CD4-positive, CD25-positive, alpha-beta regulatory T cell (primary cell): ENCODE data around the gene NCAPD2. TPM values are rescaled to one million over a fixed set of nuclear protein-coding genes. Genes with fewer than 3 reads are reported as not detected.

Source experiments
- ATAC-seq, 2 donors: fragments of 150-1000 bp; cut with Tn5 transposase; one replicate each; pipeline ENCODE4 v1.10.0; 2021; ENCODE audit warnings: low read depth in 2 of 2, moderate number of reproducible peaks in 2 of 2, moderate library complexity in 1 of 2
- DNase-seq, 3 donors: peaks; one replicate each; pipeline versions ENCODE4 v3.0.0 to v3.0.0-alpha.2; 2012 to 2022; ENCODE audit warnings: mixed read lengths in 1 of 3
- H3K27ac ChIP-seq: one replicate; pipeline ENCODE4 v1.7.0; 2013; ENCODE audit warnings: mild to moderate bottlenecking, low read length; ENCODE audit not compliant: insufficient read depth, poor library complexity, severe bottlenecking
- H3K27me3 ChIP-seq: one replicate; pipeline ENCODE4 v1.7.0; 2013; ENCODE audit warnings: low read length; ENCODE audit not compliant: control insufficient read depth, insufficient read depth
- H3K36me3 ChIP-seq: one replicate; pipeline ENCODE4 v1.7.0; 2013; ENCODE audit warnings: mild to moderate bottlenecking, low read length, moderate library complexity; ENCODE audit not compliant: control insufficient read depth, insufficient read depth
- H3K4me1 ChIP-seq: 2 replicates; pipeline ENCODE4 v1.7.0; 2013; ENCODE audit warnings: mild to moderate bottlenecking, low read length; ENCODE audit not compliant: insufficient read depth, control insufficient read depth, poor library complexity, severe bottlenecking
- H3K4me3 ChIP-seq: one replicate; pipeline ENCODE4 v1.7.0; 2013; ENCODE audit warnings: low read depth, mild to moderate bottlenecking, low read length, moderate library complexity
- H3K9me3 ChIP-seq, 2 experiments: 1 replicate in 1 of 2; 2 replicates in 1 of 2; pipeline ENCODE4 v1.7.0; 2013; ENCODE audit warnings: low read length in 2 of 2, mild to moderate bottlenecking in 1 of 2, moderate library complexity in 1 of 2; ENCODE audit not compliant: control insufficient read depth in 2 of 2
- H3K27ac Mint-ChIP-seq, 3 donors: one replicate each; pipeline ENCODE4 v1.8.0; 2020 to 2022; ENCODE audit warnings: mild to moderate bottlenecking in 3 of 3, mixed read lengths in 3 of 3, moderate library complexity in 2 of 3
- H3K27me3 Mint-ChIP-seq: one replicate; pipeline ENCODE4 v1.8.0; 2022; ENCODE audit warnings: mild to moderate bottlenecking, mixed read lengths
- H3K36me3 Mint-ChIP-seq: one replicate; pipeline ENCODE4 v1.8.0; 2020; ENCODE audit warnings: mixed read lengths
- H3K4me1 Mint-ChIP-seq, 4 donors: one replicate each; pipeline ENCODE4 v1.8.0; 2020 to 2022; ENCODE audit warnings: mixed read lengths in 4 of 4, mild to moderate bottlenecking in 1 of 4
- H3K4me3 Mint-ChIP-seq, 4 donors: one replicate each; pipeline ENCODE4 v1.8.0; 2020 to 2022; ENCODE audit warnings: mild to moderate bottlenecking in 4 of 4, mixed read lengths in 4 of 4, moderate library complexity in 3 of 4
- H3K9me3 Mint-ChIP-seq, 7 donors: one replicate each; pipeline ENCODE4 v1.8.0; 2020 to 2022; ENCODE audit warnings: mixed read lengths in 7 of 7, mild to moderate bottlenecking in 3 of 7, moderate library complexity in 2 of 7
- polyA plus RNA-seq, 4 donors: library from polyadenylated mRNA; unstranded; fragments of 300-500 nt; fragmentation: Illumina TruSeq; gene quantifications; one replicate each; pipeline ENCODE4 v1.2.3, GENCODE V29; 2021
- total RNA-seq: library from RNA; stranded (reverse); gene quantifications from one replicate; pipeline ENCODE4 v1.2.3, GENCODE V29; 2022

Gene NCAPD2
- total and polyA plus RNA-seq, 5 donors from 2014 or later = 21.5 to 32.8 (median 26.3) TPM

DNA sequence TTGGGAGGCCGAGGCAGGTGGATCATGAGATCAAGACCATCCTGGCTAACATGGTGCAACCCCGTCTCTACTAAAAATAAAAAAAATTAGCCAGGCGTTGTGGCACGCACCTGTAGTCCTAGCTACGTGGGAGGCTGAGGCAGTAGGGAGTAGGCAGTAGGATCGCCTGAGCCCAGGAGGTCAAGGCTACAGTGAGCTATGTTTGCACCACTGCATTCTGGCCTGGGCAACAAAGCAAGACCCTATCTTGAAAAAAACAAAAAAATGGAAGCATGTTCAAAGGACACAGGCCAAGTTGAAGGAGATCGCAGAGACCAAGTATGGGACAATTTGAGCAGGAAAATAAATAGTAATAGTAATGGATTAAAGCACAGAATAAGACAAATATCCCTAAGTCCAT, 14.2 kb downstream of the NCAPD2 start:
- Mint-ChIP-seq H3K27ac (no peak overlapping the region), H3K4me3 (no peak overlapping the region), H3K36me3 (peaks cover 32% of the 10 kb centered on the region)

GRCh38 chr12:6520186-6520585, 26.3 kb downstream of the NCAPD2 start:
- no peaks in the 10 kb centered on the region for H3K9me3 Mint-ChIP-seq
- peak overlapping the region in 2 of 3 donors; percentile 42 to 56 for H3K27ac Mint-ChIP-seq
- Histone ChIP-seq H3K4me3 (no peak overlapping the region), H3K4me1 (no peaks in the 10 kb centered on the region), H3K36me3 (peaks cover 81% of the 10 kb centered on the region), H3K27ac (no peak overlapping the region), H3K9me3 (no peaks in the 10 kb centered on the region), H3K27me3 (no peaks in the 10 kb centered on the region)
- H3K4me3 Mint-ChIP-seq = no peak overlapping the region
- no peaks in the 10 kb centered on the region for H3K27me3 Mint-ChIP-seq
- ATAC-seq = no peak
- H3K4me1 Mint-ChIP-seq = peaks cover 0 to 2% (median 0%) of the 10 kb centered on the region in 4 donors
- H3K36me3 Mint-ChIP-seq = peaks cover 50% of the 10 kb centered on the region
- DNase-seq = no peak

More for the DNA sequence above, 14.2 kb downstream of the NCAPD2 start:
- no peaks in the 10 kb centered on the region for H3K27me3 ChIP-seq
- ATAC-seq (no peak), DNase-seq (no peak)
- H3K4me1 Mint-ChIP-seq = peaks cover 0 to 13% (median 3%) of the 10 kb centered on the region in 4 donors
- H3K36me3 ChIP-seq = peaks cover 35% of the 10 kb centered on the region
- H3K9me3 ChIP-seq = no peaks in the 10 kb centered on the region
- no peaks in the 10 kb centered on the region for H3K4me1 ChIP-seq
- H3K27me3 Mint-ChIP-seq = no peaks in the 10 kb centered on the region
- no peaks in the 10 kb centered on the region for H3K9me3 Mint-ChIP-seq
- H3K27ac ChIP-seq = no peak overlapping the region
- H3K4me3 ChIP-seq = no peak overlapping the region

GRCh38 chr12:6522193-6522592, 28.3 kb downstream of the NCAPD2 start:
- Histone ChIP-seq H3K9me3 (no peaks in the 10 kb centered on the region), H3K27me3 (no peaks in the 10 kb centered on the region), H3K36me3 (peaks cover 86% of the 10 kb centered on the region), H3K27ac (no peak overlapping the region), H3K4me3 (no peak overlapping the region), H3K4me1 (no peaks in the 10 kb centered on the region)
- peaks cover 48% of the 10 kb centered on the region for H3K36me3 Mint-ChIP-seq
- no peaks in the 10 kb centered on the region for H3K27me3 Mint-ChIP-seq
- no peak for ATAC-seq
- DNase-seq = no peak
- H3K4me1 Mint-ChIP-seq = peaks cover 0 to 5% (median 0%) of the 10 kb centered on the region in 4 donors
- H3K9me3 Mint-ChIP-seq = no peaks in the 10 kb centered on the region
- peak overlapping the region in 1 of 3 donors; percentile 84 for H3K27ac Mint-ChIP-seq
- H3K4me3 Mint-ChIP-seq = no peak overlapping the region

GRCh38 chr12:6523708-6524107, 29.8 kb downstream of the NCAPD2 start:
- H3K27ac Mint-ChIP-seq = peak overlapping the region in 2 of 3 donors; percentile 82 to 90

DNA sequence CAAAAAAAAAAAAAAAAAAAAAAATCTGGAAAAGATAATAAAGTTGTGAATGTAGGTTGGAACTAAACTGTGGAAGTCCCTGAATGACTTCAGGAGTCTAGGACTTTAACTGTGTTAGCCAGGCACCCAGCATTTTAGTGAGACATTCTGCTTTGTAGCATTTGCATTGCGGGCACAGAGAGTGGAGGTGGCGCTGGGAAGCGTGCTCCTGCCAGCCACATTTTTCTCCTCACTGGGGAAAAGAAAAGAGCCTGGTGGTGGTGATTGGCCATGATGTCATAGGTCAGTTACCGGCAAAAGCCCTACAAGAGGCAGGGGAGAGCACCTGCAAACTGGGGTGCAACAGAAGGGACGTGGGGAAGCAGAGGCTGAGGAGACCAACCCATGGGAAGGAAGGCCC, 30.7 kb downstream of the NCAPD2 start:
- DNase-seq = no peak
- H3K27ac Mint-ChIP-seq = no peak overlapping the region
- H3K4me1 Mint-ChIP-seq = peaks cover 0 to 5% (median 0%) of the 10 kb centered on the region in 4 donors
- peaks cover 44% of the 10 kb centered on the region for H3K36me3 Mint-ChIP-seq
- no peak overlapping the region for H3K4me3 Mint-ChIP-seq
- no peak overlapping the region for H3K4me3 ChIP-seq
- no peaks in the 10 kb centered on the region for H3K27me3 ChIP-seq
- H3K9me3 Mint-ChIP-seq = no peaks in the 10 kb centered on the region
- H3K4me1 ChIP-seq = no peaks in the 10 kb centered on the region
- H3K36me3 ChIP-seq = peaks cover 96% of the 10 kb centered on the region
- ATAC-seq = no peak
- no peaks in the 10 kb centered on the region for H3K9me3 ChIP-seq
- H3K27me3 Mint-ChIP-seq = no peaks in the 10 kb centered on the region
- no peak overlapping the region for H3K27ac ChIP-seq

More at GRCh38 chr12:6523708-6524107, 29.8 kb downstream of the NCAPD2 start:
- Histone ChIP-seq H3K4me1 (no peaks in the 10 kb centered on the region), H3K4me3 (no peak overlapping the region), H3K9me3 (no peaks in the 10 kb centered on the region), H3K36me3 (peaks cover 94% of the 10 kb centered on the region), H3K27ac (no peak overlapping the region), H3K27me3 (no peaks in the 10 kb centered on the region)
- DNase-seq = no peak
- Mint-ChIP-seq H3K4me3 (no peak overlapping the region), H3K4me1 (peaks cover 0 to 5% (median 0%) of the 10 kb centered on the region in 4 donors), H3K27me3 (no peaks in the 10 kb centered on the region), H3K9me3 (no peaks in the 10 kb centered on the region), H3K36me3 (peaks cover 44% of the 10 kb centered on the region)
- ATAC-seq = peak in 1 of 2 donors; percentile 53

DNA sequence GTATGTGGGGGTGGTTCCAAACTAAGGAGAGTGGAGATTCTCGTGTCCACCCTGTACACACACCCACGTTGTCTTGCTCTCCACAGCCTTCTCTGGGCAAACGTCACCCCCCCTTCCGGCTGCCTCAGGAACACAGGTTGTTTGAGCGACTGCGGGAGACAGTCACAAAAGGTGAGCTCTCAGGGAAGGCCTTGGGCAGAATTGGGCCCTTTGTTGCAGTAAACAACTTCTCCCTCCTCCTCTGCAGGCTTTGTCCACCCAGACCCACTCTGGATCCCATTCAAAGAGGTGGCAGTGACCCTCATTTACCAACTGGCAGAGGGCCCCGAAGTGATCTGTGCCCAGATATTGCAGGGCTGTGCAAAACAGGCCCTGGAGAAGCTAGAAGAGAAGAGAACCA, 32.3 kb downstream of the NCAPD2 start:
- H3K9me3 Mint-ChIP-seq = no peaks in the 10 kb centered on the region
- H3K9me3 ChIP-seq = no peaks in the 10 kb centered on the region
- H3K27me3 ChIP-seq = no peaks in the 10 kb centered on the region
- no peaks in the 10 kb centered on the region for H3K4me1 ChIP-seq
- H3K4me1 Mint-ChIP-seq = peaks cover 0 to 5% (median 0%) of the 10 kb centered on the region in 4 donors
- DNase-seq (no peak), ATAC-seq (no peak)
- H3K36me3 Mint-ChIP-seq = peaks cover 51% of the 10 kb centered on the region
- no peak overlapping the region for H3K27ac ChIP-seq
- peaks cover 98% of the 10 kb centered on the region for H3K36me3 ChIP-seq
- H3K4me3 Mint-ChIP-seq = peak overlapping the region in 1 of 4 donors; percentile 27
- H3K27ac Mint-ChIP-seq = no peak overlapping the region
- H3K4me3 ChIP-seq = no peak overlapping the region
- no peaks in the 10 kb centered on the region for H3K27me3 Mint-ChIP-seq

DNA sequence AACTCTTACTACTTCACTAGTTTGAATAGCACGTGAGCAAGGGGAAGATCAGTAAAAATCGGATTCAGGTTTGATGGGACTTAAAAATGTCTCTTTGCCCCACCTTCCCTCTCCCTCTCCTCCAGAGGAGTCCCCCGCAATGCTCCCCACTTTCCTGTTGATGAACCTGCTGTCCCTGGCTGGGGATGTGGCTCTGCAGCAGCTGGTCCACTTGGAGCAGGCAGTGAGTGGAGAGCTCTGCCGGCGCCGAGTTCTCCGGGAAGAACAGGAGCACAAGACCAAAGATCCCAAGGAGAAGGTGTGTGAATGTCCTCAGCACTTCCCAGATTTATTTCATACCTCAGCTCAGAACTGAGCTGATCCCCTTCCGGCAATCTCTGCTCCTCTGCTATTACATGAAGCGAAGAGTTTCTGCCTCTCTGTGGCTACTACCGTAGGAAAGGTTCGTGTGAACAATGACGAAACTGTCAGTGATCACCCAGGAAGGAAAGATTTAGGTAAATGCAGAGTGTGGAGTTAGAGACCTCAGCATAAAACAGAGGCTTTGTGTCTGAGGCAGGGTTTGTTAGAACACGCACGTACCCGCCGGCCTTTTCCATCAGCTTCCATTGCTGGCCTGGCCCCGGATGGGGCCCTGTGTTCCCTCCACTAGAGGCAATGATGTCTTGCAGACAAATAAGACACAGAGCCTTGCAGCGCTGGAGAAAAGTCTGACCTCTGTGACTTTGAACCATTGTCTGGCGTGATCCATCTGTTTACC, 33.0 kb downstream of the NCAPD2 start:
- Mint-ChIP-seq H3K36me3 (peaks cover 52% of the 10 kb centered on the region), H3K27ac (no peak overlapping the region), H3K4me1 (peaks cover 0 to 5% (median under 1%) of the 10 kb centered on the region in 4 donors), H3K4me3 (no peak overlapping the region), H3K27me3 (no peaks in the 10 kb centered on the region), H3K9me3 (no peaks in the 10 kb centered on the region)
- ATAC-seq = no peak
- no peak overlapping the region for H3K4me3 ChIP-seq
- H3K36me3 ChIP-seq = peaks cover 94% of the 10 kb centered on the region
- no peaks in the 10 kb centered on the region for H3K27me3 ChIP-seq
- no peaks in the 10 kb centered on the region for H3K9me3 ChIP-seq
- no peak for DNase-seq
- no peak overlapping the region for H3K27ac ChIP-seq
- peaks cover 3% of the 10 kb centered on the region for H3K4me1 ChIP-seq

- H3K4me1 ChIP-seq = peaks cover 11% of the 10 kb centered on the region
- peaks cover 86% of the 10 kb centered on the region for H3K36me3 ChIP-seq
- no peak overlapping the region for H3K27ac ChIP-seq
- no peak for DNase-seq
- no peaks in the 10 kb centered on the region for H3K27me3 ChIP-seq
- Mint-ChIP-seq H3K9me3 (no peaks in the 10 kb centered on the region), H3K27me3 (no peaks in the 10 kb centered on the region), H3K4me3 (no peak overlapping the region), H3K4me1 (peaks cover 5 to 10% (median 9%) of the 10 kb centered on the region in 4 donors), H3K36me3 (peaks cover 48% of the 10 kb centered on the region), H3K27ac (no peak overlapping the region)
- no peak for ATAC-seq
- H3K4me3 ChIP-seq = no peak overlapping the region
- H3K9me3 ChIP-seq = no peaks in the 10 kb centered on the region
Measured at GRCh38 chr12:6527711-6528110, 33.8 kb downstream of the NCAPD2 start.
